Right renal pelvis (tissue), 4 donors: ENCODE results near the gene C15orf39. TPM values are rescaled to one million over a fixed set of nuclear protein-coding genes. Genes with fewer than 3 reads are reported as not detected.
"Not testable (repeated sequence)": the region's sequence is repeated elsewhere in the genome, so short reads cannot be mapped to it uniquely, and the experiment has no call there.

Experiments used
- DNase-seq, 4 donors: peaks; one replicate each; pipeline ENCODE4 v3.0.0-alpha.2; 2013; ENCODE audit warnings: low read depth in 4 of 4, low spot score in 3 of 4, missing footprints in 1 of 4
- polyA plus RNA-seq, 4 donors: library from polyadenylated mRNA; unstranded; fragments of 120-200 nt; gene quantifications; one replicate each; pipeline ENCODE4 v1.2.1, GENCODE V29; 2013; ENCODE audit not compliant: insufficient read length in 4 of 4

Gene C15orf39
- polyA plus RNA-seq = 10 to 100 TPM in 2 of 4 donors, 1 to 10 TPM in 2; 8.8 to 12.1 (median 9.6) TPM

GRCh38 chr15:75201616-75202250, at the start of gene C15orf39:
C15orf39 (plus strand) TSS chr15:75201882; CDS start chr15:75206049, 4,167 bp downstream.
- DNase-seq = peak in 1 of 4 donors; percentile 74

GRCh38 chr15:75152382-75153079, 49.2 kb upstream of the C15orf39 start:
- no peak for DNase-seq

- DNase-seq = no peak
These were observed 48.6 kb upstream of the C15orf39 start for GRCh38 chr15:75153087-75153486.

GRCh38 chr15:75153565-75154276, 48.0 kb upstream of the C15orf39 start:
- no peak for DNase-seq

GRCh38 chr15:75154461-75155062, 47.1 kb upstream of the C15orf39 start:
- no peak for DNase-seq

- no peak for DNase-seq
These were observed 45.1 kb upstream of the C15orf39 start for GRCh38 chr15:75156326-75157215.

GRCh38 chr15:75158402-75158801, 43.3 kb upstream of the C15orf39 start:
- DNase-seq = no peak

GRCh38 chr15:75159244-75159643, 42.4 kb upstream of the C15orf39 start:
- no peak for DNase-seq

- no peak for DNase-seq
These were observed 40.4 kb upstream of the C15orf39 start for GRCh38 chr15:75161106-75161916.

- no peak for DNase-seq
These were observed 39.7 kb upstream of the C15orf39 start for GRCh38 chr15:75161917-75162414.

- no peak for DNase-seq
These were observed 38.5 kb upstream of the C15orf39 start for GRCh38 chr15:75163150-75163564.

GRCh38 chr15:75164625-75165350, 36.9 kb upstream of the C15orf39 start:
- DNase-seq = no peak

GRCh38 chr15:75166489-75167063, 35.1 kb upstream of the C15orf39 start:
- DNase-seq = not testable (repeated sequence)

GRCh38 chr15:75167588-75168350, 33.9 kb upstream of the C15orf39 start:
- DNase-seq = no peak

- no peak for DNase-seq
These were observed 33.3 kb upstream of the C15orf39 start for GRCh38 chr15:75168374-75168773.

GRCh38 chr15:75170203-75170602, 31.5 kb upstream of the C15orf39 start:
- DNase-seq = no peak

- DNase-seq = no peak
These were observed 30.9 kb upstream of the C15orf39 start for GRCh38 chr15:75170711-75171341.
